Kidney (tissue), 14 donors: ENCODE results near the gene CLMP. TPM values are rescaled to one million over a fixed set of nuclear protein-coding genes. Genes with fewer than 3 reads are reported as not detected.
A peak's percentile ranks its signal among the peaks of the same experiment; 100 is the strongest.

Experiments
- DNase-seq, 5 donors: peaks; one replicate each; pipeline ENCODE4 v3.0.0-alpha.2; 2013 to 2020
- FAIRE-seq: peaks from 2 replicates; lab custom pipeline; 2012; peaks lifted over from hg19 to GRCh38; lab: Jason Lieb, UNC
- H3K27ac ChIP-seq, 2 donors: one replicate each; pipeline ENCODE4 v1.7.0; 2013; ENCODE audit warnings: low read depth in 2 of 2, low read length in 2 of 2, inconsistent platforms in 1 of 2
- H3K27me3 ChIP-seq: one replicate; pipeline ENCODE4 v1.7.1; 2013; ENCODE audit warnings: low read length, inconsistent platforms; ENCODE audit not compliant: control insufficient read depth, insufficient read depth
- H3K36me3 ChIP-seq, 3 donors: one replicate each; pipeline versions ENCODE4 v1.7.0 to v1.7.1; 2013; ENCODE audit warnings: low read length in 3 of 3, control low read depth in 1 of 3, inconsistent platforms in 1 of 3; ENCODE audit not compliant: insufficient read depth in 3 of 3, control insufficient read depth in 2 of 3
- H3K4me1 ChIP-seq, 3 donors: one replicate each; pipeline versions ENCODE4 v1.7.0 to v1.7.1; 2013; ENCODE audit warnings: low read length in 3 of 3, inconsistent platforms in 1 of 3, low read depth in 1 of 3; ENCODE audit not compliant: control insufficient read depth in 2 of 3, insufficient read depth in 2 of 3
- H3K4me3 ChIP-seq, 3 donors: one replicate each; pipeline versions ENCODE4 v1.7.0 to v1.8.1; 2013; ENCODE audit warnings: low read length in 3 of 3, control low read depth in 1 of 3, inconsistent platforms in 1 of 3
- H3K9ac ChIP-seq, 3 donors: one replicate each; pipeline versions ENCODE4 v1.7.0 to v1.7.1; 2013; ENCODE audit warnings: low read length in 3 of 3, control low read depth in 1 of 3, inconsistent platforms in 1 of 3
- H3K9me3 ChIP-seq, 3 donors: one replicate each; pipeline versions ENCODE4 v1.7.0 to v1.7.1; 2013; ENCODE audit warnings: low read length in 3 of 3, control low read depth in 1 of 3, inconsistent platforms in 1 of 3; ENCODE audit not compliant: control insufficient read depth in 2 of 3, insufficient read depth in 1 of 3
- CTCF ChIP-seq: IDR thresholded peaks from 3 replicates; pipeline ENCODE4 v1.5.1; 2012; ENCODE audit warnings: mild to moderate bottlenecking, moderate library complexity, borderline replicate concordance; ENCODE audit not compliant: insufficient read depth; ENCODE audit errors: extremely low read depth
- intact Hi-C: fragments of 100-400 bp; cut with DNase I; formaldehyde crosslinking; loops from one replicate; pipeline ENCODE4 v1.11.1; 2022
- polyA plus RNA-seq: library from polyadenylated mRNA; stranded (reverse); fragments of 350-450 nt; fragmentation: Illumina TruSeq; extraction: RNeasy Lipid Tissue Mini Kit (QIAGEN cat#74804); gene quantifications from one replicate; pipeline ENCODE4 v1.2.3, GENCODE V29; 2014; ENCODE audit warnings: low read depth, low replicate concordance; ENCODE audit not compliant: insufficient read depth
- total RNA-seq: library from RNA; stranded (reverse); fragmentation: NEBNext Ultra II Directional; extraction: Animal tissue kit (Norgen Biotek cat#: 25700); gene quantifications from one replicate; pipeline ENCODE4 v1.2.1, GENCODE V29; 2021
- donor health status: control.
- donor health status: control.
- donor health status: control.
- donor health status: control.
- donor health status: control.
- donor health status: DM: yes; HTN: yes; CAD: no.
- donor health status: Normal renal cell carcinoma (clear cell type).

The CLMP gene
- total and polyA plus RNA-seq, 2 donors from 2014 or later: 1.2 to 6.8 TPM

DNA sequence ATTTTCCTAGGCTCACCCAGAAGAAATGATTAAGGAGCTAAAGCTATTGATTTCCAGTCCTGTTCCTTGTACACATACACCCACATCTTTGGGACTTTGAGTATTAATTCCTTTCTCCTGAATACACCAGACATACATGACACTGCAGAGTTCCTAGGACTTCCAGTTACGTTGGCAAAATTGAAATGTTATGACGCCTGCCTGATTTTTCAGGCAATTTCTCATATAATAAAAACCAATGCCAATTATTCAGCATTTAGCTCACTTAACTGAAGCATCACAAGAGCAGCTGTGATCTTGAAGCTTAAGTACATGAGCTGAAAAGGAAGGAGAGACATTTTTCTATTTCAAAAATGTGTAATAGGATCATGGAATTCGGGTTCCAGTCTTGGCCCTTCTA, 4.5 kb downstream of the CLMP start:
- no peak overlapping the region for H3K27ac ChIP-seq
- peaks cover 0 to 3% (median 0%) of the 10 kb centered on the region in 3 donors for H3K4me1 ChIP-seq
- no peaks in the 10 kb centered on the region for H3K27me3 ChIP-seq
- H3K9me3 ChIP-seq: no peaks in the 10 kb centered on the region
- no peaks in the 10 kb centered on the region for H3K36me3 ChIP-seq
- no peak overlapping the region for H3K4me3 ChIP-seq
- intact Hi-C loops: no loop called here
- no peak for TF ChIP-seq CTCF
- H3K9ac ChIP-seq: no peak overlapping the region
- FAIRE-seq (no peak), DNase-seq (no peak)

DNA sequence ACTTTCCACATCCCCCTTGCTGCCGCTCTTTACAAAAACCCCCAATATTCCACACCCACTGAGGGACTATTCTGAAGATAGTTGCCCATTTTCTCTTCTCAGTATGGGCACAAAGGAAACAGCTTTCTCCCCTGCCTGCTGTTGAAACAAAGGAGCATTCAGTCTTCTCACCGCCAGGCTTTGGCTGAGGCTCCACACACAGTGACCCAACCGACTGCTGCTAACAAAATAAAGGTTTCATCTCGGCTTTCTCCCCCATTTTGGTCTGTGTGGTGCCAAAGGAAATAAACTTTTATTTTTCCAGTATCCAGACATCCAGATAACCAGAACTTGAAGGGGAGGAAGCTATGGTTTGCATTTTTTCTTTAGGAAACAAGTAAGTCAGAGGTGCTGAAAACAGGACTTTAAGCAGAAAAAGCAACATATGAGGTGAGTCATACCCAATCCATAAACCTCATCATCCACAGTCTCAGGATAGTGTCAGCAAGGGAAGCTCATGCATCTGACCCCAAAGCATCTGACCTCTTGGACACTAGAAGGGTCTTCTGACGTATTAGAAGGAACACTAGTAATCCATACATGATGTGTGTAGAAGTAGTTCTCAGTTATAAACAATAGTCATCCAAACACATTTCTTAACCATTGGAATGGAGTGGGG, 6.4 kb downstream of the CLMP start:
- no peak overlapping the region for H3K27ac ChIP-seq
- peaks cover 0 to 3% (median 0%) of the 10 kb centered on the region in 3 donors for H3K4me1 ChIP-seq
- H3K4me3 ChIP-seq: no peak overlapping the region
- H3K36me3 ChIP-seq: no peaks in the 10 kb centered on the region
- peak in 2 of 5 donors; percentile 29 to 57 for DNase-seq
- no peak for TF ChIP-seq CTCF
- H3K9ac ChIP-seq: no peak overlapping the region
- H3K27me3 ChIP-seq: no peaks in the 10 kb centered on the region
- FAIRE-seq: no peak
- H3K9me3 ChIP-seq: no peaks in the 10 kb centered on the region
- intact Hi-C loops: no loop called here

DNA sequence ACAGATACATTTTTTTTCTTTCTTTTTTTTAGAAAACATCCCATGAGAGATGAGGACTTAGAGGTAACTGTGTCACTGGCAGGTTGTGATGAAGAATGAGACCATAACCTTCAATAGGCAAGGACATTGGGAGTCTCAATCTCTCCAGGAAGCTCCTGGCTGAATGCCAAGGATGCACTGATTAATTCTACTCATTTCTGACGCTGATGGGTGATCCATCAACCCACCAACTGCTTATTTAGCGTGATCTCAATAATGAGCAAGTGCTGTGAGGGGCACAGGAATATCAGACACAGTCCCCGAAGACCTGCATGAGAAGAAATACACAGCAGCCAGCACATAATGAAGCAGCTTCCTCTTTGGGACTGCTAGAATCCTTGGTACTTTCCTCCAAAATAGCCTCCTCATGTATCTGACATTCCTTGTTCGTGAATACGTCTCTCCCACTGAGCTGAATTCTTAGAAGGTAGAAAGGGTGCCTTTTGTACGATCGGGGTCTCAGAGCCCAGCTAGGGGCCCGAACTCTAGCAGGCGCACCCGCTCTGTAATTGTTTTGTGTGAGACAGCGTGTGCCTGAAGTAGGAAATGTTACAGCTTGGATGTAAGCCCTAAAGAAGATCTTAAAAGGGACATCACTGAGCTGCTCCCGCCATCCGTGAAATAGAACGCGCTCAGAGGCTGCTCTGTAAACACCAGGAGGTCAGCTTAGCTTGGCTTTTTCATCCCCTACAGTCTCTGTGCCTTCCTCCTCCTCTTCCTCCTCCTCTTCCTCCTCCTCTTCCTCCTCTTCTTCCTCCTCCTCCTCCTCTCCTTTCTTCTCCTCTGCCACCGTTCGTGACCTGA, 7.2 kb downstream of the CLMP start:
- H3K27me3 ChIP-seq: no peaks in the 10 kb centered on the region
- intact Hi-C loops: no loop called here
- H3K9ac ChIP-seq: no peak overlapping the region
- H3K9me3 ChIP-seq: no peaks in the 10 kb centered on the region
- peak overlapping the region in 1 of 3 donors; percentile 21 for H3K4me3 ChIP-seq
- H3K4me1 ChIP-seq: peaks cover 0 to 3% (median 0%) of the 10 kb centered on the region in 3 donors
- no peak for TF ChIP-seq CTCF
- peak in 2 of 5 donors; percentile 43 to 44 for DNase-seq
- no peak for FAIRE-seq
- H3K36me3 ChIP-seq: no peaks in the 10 kb centered on the region
- no peak overlapping the region for H3K27ac ChIP-seq
